ENCODE results near the gene MACROD2. TPM values are rescaled to one million over a fixed set of nuclear protein-coding genes. Genes with fewer than 3 reads are reported as not detected.

Gene MACROD2
- total RNA-seq, 4 donors from 2014 or later: 10.0 to 24.0 (median 17.0) TPM

- DNase-seq (ENCODE audit: low spot score in 2 of 2): no peak
- no peak overlapping the region for H3K4me3 ChIP-seq (ENCODE audit: low read depth, poor library complexity, severe bottlenecking)
- intact Hi-C loops (cut with DNase I; ENCODE audit: low total_unique reads): no loop called here
- whole genome bisulfite sequencing, 2 donors: 88 to 90% methylated on average over 4 of the region's 4 CpGs
- no peak for TF ChIP-seq POLR2A (IDR thresholded peaks at IDR 0.05)
- TF ChIP-seq CTCF (IDR thresholded peaks at IDR 0.05): no peak
Measured at GRCh38 chr20:15461938-15462337, 1466.6 kb downstream of the MACROD2 start.

- TF ChIP-seq CTCF (IDR thresholded peaks at IDR 0.05) (no peak), POLR2A (IDR thresholded peaks at IDR 0.05) (no peak)
- no peak overlapping the region for H3K4me3 ChIP-seq (ENCODE audit: low read depth, poor library complexity, severe bottlenecking)
- intact Hi-C loops (cut with DNase I; ENCODE audit: low total_unique reads): no loop called here
- 10 to 18% methylated on average over 5 of the region's 5 CpGs for WGBS, 2 donors
- DNase-seq (ENCODE audit: low spot score in 2 of 2): peak in 1 of 2 donors; percentile 40
Measured at GRCh38 chr20:15475483-15475882, 1480.2 kb downstream of the MACROD2 start.

GRCh38 chr20:15476186-15476585 lies 1480.9 kb downstream of the MACROD2 start:
- H3K4me3 ChIP-seq (ENCODE audit: low read depth, poor library complexity, severe bottlenecking): no peak overlapping the region
- 79 to 84% methylated on average over 2 of the region's 2 CpGs for WGBS, 2 donors
- no peak for DNase-seq (ENCODE audit: low spot score in 2 of 2)
- intact Hi-C loops (cut with DNase I; ENCODE audit: low total_unique reads): no loop called here
- TF ChIP-seq POLR2A (IDR thresholded peaks at IDR 0.05): no peak

- intact Hi-C loops (cut with DNase I; ENCODE audit: low total_unique reads): no loop called here
- no peak for TF ChIP-seq CTCF (IDR thresholded peaks at IDR 0.05)
- no peak for TF ChIP-seq POLR2A (IDR thresholded peaks at IDR 0.05)
- H3K4me3 ChIP-seq (ENCODE audit: low read depth, poor library complexity, severe bottlenecking): no peak overlapping the region
- 93 to 95% methylated on average over 5 of the region's 5 CpGs for WGBS, 2 donors
- DNase-seq (ENCODE audit: low spot score in 2 of 2): no peak
Measured at GRCh38 chr20:15476781-15477180, 1481.5 kb downstream of the MACROD2 start.

DNA sequence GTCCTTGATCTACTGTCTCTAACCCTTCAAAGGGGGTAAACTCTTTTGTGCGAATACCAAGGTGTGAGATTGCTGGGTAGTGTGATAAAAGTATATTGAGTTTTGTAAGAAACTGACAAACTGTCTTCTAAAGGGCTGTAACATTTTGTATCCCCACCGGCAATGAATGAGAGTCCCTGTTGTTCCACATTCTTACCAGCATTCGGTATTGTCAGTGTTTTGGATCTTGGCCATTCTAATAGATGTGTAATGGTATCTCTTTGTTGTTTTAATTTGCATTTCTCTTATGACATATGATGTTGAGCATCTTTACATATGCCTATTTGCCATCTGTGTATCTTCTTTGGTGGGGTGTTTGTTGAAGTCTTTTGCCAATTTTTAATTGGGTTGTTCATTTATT lies 1487.2 kb downstream of the MACROD2 start:
- TF ChIP-seq CTCF (IDR thresholded peaks at IDR 0.05) (no peak), POLR2A (IDR thresholded peaks at IDR 0.05) (no peak)
- intact Hi-C loops (cut with DNase I; ENCODE audit: low total_unique reads): no loop called here
- WGBS, 2 donors: 65% methylated on average over 3 of the region's 3 CpGs
- H3K4me3 ChIP-seq (ENCODE audit: low read depth, poor library complexity, severe bottlenecking): no peak overlapping the region
- DNase-seq (ENCODE audit: low spot score in 2 of 2): no peak

DNA sequence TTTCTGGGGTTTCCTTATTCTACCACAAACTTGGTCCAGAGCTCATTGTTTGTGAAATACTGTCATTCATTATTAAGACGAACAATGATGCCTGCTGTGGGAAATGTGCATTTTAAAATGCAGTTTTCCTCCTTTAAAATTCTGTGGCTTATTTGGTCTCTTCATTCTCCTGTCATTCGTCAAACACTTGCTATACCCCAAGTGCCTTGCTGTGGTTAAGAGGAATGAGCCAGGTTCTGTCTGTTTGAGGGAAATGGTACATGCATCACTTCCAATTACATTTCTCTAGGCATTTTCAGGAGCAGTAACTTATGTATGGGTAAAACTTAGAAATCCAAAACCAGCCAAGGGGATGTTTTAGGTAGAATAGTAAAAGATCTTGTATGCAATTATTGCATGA lies 1490.2 kb downstream of the MACROD2 start:
- TF ChIP-seq CTCF (IDR thresholded peaks at IDR 0.05) (no peak), POLR2A (IDR thresholded peaks at IDR 0.05) (no peak)
- no peak overlapping the region for H3K4me3 ChIP-seq (ENCODE audit: low read depth, poor library complexity, severe bottlenecking)
- WGBS, 2 donors: 63% methylated on average over 2 of the region's 2 CpGs
- no peak for DNase-seq (ENCODE audit: low spot score in 2 of 2)
- intact Hi-C loops (cut with DNase I; ENCODE audit: low total_unique reads): loop anchor here (5.0 kb wide), 1 partner anchor 1108 kb away; no protein-coding TSS in a partner anchor
